GM18870 (cell line): ENCODE measurements around the gene CISH.
A peak's percentile ranks its signal among the peaks of the same experiment; 100 is the strongest.

Experiments
- ATAC-seq: cut with Tn5 transposase; IDR thresholded peaks from one replicate; pipeline ENCODE4 v1.9.1; 2021; ENCODE audit warnings: moderate library complexity; ENCODE audit not compliant: unreplicated experiment

CISH gene

GRCh38 chr3:50637945-50638344 lies 26.4 kb upstream of the CISH start:
- no peak for ATAC-seq

- ATAC-seq = no peak
Measured at GRCh38 chr3:50637011-50637410, 25.4 kb upstream of the CISH start.

DNA sequence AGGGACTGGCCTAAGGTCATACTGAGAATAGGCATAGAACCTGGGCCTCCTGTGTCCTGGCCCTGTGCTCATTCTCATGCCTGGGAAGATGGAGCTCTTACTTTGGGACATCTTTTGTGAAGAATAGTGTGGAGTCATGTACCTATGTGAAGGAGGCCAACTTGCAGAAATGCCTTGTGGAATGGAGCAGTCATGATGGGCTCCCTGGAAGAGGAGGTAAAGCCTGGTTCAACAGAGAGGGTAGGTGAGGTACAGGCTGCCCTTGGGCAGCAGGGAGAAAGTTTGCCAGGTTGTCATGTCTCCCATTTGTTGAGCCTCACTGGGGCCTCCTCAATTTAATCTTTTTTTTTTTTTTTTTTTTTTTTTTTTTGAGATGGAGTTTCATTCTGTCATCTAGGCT lies 23.5 kb upstream of the CISH start:
- ATAC-seq = no peak

DNA sequence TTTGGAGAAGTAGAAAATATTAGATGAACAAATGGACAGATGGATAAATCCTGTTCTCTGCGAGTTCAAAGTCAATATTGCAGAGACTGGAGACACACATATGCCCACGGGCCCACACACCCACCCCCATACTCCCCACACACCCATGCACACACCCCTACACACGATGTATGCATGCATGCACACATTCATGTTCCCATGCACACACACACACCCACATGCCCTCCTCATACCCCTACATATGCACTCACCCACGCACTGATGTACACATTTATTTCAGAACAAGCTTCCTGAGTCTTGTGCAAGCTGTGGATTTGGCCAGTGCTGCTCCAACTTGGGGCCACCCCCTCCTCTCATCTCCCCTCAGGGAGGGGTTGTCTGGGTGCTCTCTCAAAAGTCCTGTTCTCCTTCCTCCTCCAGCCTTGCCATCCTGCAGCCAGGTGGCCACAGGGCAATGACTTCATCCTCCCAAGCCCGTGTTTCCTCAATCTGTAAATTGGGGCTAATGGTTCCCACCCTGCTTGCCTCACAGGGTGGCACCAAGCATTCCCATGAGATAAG lies 21.7 kb upstream of the CISH start:
- ATAC-seq = no peak

- ATAC-seq = no peak
Measured at GRCh38 chr3:50632450-50632849, 20.9 kb upstream of the CISH start.

- ATAC-seq = no peak
Measured at GRCh38 chr3:50630877-50631276, 19.3 kb upstream of the CISH start.

- no peak for ATAC-seq
Measured at GRCh38 chr3:50630394-50630793, 18.8 kb upstream of the CISH start.

- ATAC-seq = no peak
Measured at GRCh38 chr3:50628601-50629000, 17.0 kb upstream of the CISH start.

DNA sequence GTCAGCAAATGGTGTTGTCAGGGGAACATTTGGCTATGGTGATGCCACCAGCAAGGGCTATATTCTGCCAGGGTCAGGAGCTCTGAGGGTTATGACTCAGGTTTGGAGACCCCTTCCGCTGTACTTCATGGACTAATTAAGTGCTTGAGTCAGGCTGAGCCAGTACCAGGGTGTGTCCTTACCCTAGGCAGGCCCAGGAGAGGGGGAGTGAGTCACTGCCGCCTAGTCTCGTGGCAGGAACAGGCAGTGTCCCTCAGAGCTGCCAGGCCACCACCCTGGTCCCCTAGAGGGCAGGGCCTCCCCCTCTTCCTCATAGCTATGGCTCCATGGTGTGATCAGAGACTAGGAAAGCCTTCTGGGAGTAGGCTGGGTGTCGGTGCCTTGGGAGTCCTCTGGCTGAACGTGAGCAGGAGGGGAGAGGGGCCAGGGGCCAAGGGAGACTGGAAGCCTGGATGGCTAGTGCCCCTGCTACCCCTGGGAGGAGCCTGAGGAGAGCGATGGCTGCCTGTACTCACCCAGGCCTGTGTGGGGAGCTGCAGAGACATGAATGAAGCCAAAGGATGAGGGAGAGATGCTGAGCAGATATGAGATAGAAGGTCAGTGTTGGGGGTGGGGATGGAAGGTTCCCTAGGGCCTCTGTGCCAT lies 16.0 kb upstream of the CISH start:
- ATAC-seq = no peak

DNA sequence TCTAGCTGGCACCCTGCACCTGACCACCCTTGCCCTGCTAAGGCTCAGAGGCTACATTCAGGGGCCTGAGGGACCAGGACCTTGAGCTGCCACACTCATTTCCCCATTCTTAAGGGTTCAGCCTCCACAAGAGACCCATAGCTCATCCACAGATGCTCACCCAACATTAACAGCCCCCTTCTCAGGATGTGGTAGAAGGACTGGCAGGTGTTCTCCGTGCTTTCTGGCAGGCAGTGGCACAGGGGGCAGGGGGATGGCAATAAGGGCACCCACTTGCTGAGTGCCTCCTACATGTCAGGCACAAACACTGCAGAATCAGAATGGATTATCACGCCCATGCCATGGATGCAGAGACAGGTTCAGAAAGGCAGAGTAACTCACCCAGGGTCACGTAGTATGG lies 14.8 kb upstream of the CISH start:
- ATAC-seq = no peak

GRCh38 chr3:50625231-50626182 lies 13.9 kb upstream of the CISH start:
- ATAC-seq = no peak

DNA sequence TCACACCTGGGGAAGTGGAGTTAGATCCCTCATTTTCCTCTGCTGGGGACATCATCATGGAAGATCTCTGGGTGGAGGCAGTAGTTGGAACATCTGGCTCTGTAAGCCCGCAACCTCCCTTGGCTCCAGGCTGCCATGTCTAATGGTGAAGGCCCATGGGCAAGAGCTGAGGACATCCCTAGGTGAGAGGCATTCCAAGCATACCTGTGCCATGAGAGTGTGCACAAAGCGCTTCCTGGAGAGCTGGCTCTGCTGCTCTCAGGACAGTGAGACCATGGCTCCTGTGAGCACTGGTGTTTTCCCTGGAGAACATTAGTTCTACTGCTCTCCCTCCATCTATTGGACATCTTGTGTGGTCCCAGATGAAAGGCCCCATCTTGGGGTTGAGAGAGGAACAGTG lies 13.1 kb upstream of the CISH start:
- no peak for ATAC-seq

- ATAC-seq = peak; percentile 51
Measured at GRCh38 chr3:50623840-50624474, 12.4 kb upstream of the CISH start.

DNA sequence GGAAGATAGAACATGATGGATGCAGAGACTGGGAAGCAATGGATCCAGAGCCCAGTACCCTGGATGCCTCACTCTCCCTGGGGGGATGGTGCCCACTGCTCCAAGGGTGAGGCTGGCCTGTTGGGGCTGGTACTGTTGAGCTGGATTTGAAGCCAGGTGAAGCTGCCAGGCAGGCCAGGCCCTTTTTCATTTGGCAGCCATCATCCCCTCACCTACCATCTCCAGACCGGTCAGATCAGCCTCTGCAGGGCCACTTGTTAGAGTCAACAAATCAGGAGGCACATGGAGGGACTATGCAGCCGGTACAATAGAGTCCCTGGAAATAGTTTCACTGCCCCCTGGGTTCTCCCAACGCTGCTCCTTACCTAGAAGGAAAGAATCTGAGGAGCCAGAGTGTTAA lies 11.3 kb upstream of the CISH start:
- no peak for ATAC-seq

GRCh38 chr3:50620820-50621219 lies 9.2 kb upstream of the CISH start:
- no peak for ATAC-seq

DNA sequence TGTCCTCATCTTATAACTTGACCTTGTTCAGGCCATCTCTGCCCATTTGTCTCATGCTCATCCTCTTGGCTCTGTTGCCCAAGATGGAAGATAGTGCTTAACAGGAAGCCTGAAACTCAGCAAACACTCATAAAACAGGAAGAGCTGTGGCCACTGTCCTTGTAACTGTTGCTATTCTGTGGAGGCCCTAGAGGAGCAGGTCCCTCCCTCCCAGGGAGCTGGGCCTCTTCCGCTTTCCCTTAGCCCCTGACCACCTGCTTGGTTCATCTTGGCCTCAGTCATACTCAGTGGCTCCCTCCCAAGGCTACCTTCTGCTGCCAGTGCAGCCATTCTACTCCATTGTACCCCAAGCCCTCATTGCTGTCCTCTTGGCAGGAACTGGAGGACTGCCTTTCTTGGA lies 8.8 kb upstream of the CISH start:
- no peak for ATAC-seq

- ATAC-seq = no peak
Measured at GRCh38 chr3:50617911-50618481, 6.4 kb upstream of the CISH start.

GRCh38 chr3:50617096-50617791 lies 5.7 kb upstream of the CISH start, which contains the start of gene MAPKAPK3:
Gene MAPKAPK3, plus strand, starts transcription at chr3:50617151. Its CDS starts 415 bp downstream, at chr3:50617566.
- no peak for ATAC-seq

- ATAC-seq = peak; percentile 51
Measured at GRCh38 chr3:50616770-50617095, 5.2 kb upstream of the CISH start.

DNA sequence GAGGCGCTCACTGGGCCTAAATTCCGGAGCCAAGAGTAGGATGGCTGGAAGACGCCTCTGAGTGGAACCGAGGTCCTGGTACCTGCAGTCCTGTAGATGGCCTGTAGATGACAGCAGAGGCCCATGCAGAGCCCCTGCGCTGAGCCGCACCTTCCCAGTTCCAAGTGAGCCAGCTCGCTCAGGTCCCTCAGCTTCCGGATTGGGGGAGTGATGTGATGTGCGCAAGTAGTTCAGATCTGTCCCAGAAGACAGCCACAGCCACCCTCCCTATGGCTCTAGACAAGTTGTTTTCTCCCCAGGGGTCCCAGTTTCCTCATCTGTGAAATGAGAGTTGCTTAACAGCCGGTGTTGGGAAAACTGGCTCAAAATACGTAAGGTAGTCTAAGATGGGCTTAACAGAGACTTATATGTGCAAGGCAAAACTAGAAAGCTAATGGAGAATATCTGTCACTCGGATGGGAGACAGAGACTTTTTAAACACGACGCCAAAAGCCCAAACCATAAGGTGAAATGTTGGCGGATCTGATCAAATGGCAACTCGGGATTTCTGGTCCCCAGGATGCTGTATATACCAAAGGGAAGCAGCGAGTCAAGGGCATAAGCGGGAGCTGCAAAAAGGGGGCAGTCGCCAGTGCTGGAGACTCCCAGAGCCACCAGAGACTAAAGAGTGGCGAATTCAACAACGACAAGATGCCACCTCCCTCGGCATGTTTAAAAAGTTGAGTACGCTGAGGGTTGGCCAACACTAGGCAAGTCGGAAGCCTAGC lies 4.6 kb upstream of the CISH start:
- peak; percentile 34 for ATAC-seq
